CD4-positive, alpha-beta T cell (primary cell): Measurements from ENCODE around the gene ATG10. TPM values are rescaled to one million over a fixed set of nuclear protein-coding genes. Genes with fewer than 3 reads are reported as not detected.

Source experiments
- ATAC-seq: fragments of 200-7000 bp; cut with Tn5 transposase; one replicate; pipeline ENCODE4 v1.10.0; 2022; ENCODE audit warnings: mild to moderate bottlenecking; ENCODE audit not compliant: poor library complexity
- CTCF ChIA-PET: fragments of 350-600 bp; sonication (Branson Sonifier 250); formaldehyde crosslinking; loops from one replicate; lab custom pipeline; 2021; ENCODE audit warnings: antibody characterized with exemption, inconsistent platforms; lab: Charles Lee
- POLR2A ChIA-PET: fragments of 350-600 bp; sonication (Branson Sonifier 250); formaldehyde crosslinking; loops from one replicate; lab custom pipeline; 2021; ENCODE audit warnings: antibody characterized with exemption, inconsistent platforms; lab: Charles Lee
- DNase-seq, 14 experiments: peaks; one replicate each; pipeline ENCODE4 v3.0.0-alpha.2; 2013 to 2020; ENCODE audit warnings: mixed read lengths in 2 of 14
- H3K27ac ChIP-seq, 2 donors: one replicate each; pipeline versions ENCODE4 v1.5.1 to v1.7.0; 2013; ENCODE audit warnings: low read length in 2 of 2, low read depth in 1 of 2, mild to moderate bottlenecking in 1 of 2
- H3K27me3 ChIP-seq, 2 experiments: 1 replicate in 1 of 2; 2 replicates in 1 of 2; pipeline versions ENCODE4 v1.6.1 to v1.7.0; 2013; ENCODE audit warnings: low read length in 2 of 2, control low read depth in 1 of 2, mild to moderate bottlenecking in 1 of 2, moderate library complexity in 1 of 2; ENCODE audit not compliant: insufficient read depth in 2 of 2, control insufficient read depth in 1 of 2
- H3K36me3 ChIP-seq: one replicate; pipeline ENCODE4 v1.6.1; 2013; ENCODE audit warnings: low read length, control low read depth; ENCODE audit not compliant: insufficient read depth
- H3K4me1 ChIP-seq: one replicate; pipeline ENCODE4 v1.6.1; 2013; ENCODE audit warnings: low read length, control low read depth; ENCODE audit not compliant: insufficient read depth
- H3K4me3 ChIP-seq: one replicate; pipeline ENCODE4 v1.5.1; 2013; ENCODE audit warnings: mild to moderate bottlenecking, low read length, moderate library complexity
- H3K9me3 ChIP-seq, 2 experiments: 1 replicate in 1 of 2; 2 replicates in 1 of 2; pipeline versions ENCODE4 v1.6.1 to v1.7.0; 2013; ENCODE audit warnings: low read length in 2 of 2, mild to moderate bottlenecking in 2 of 2, control low read depth in 1 of 2, moderate library complexity in 1 of 2; ENCODE audit not compliant: control insufficient read depth in 1 of 2, insufficient read depth in 1 of 2
- H3K27ac Mint-ChIP-seq: one replicate; pipeline ENCODE4 v1.8.0; 2020; ENCODE audit warnings: mixed read lengths
- H3K27me3 Mint-ChIP-seq: one replicate; pipeline ENCODE4 v1.8.0; 2021; ENCODE audit warnings: mixed read lengths
- H3K36me3 Mint-ChIP-seq: one replicate; pipeline ENCODE4 v1.8.0; 2021; ENCODE audit warnings: low read depth, mixed read lengths
- H3K4me1 Mint-ChIP-seq: one replicate; pipeline ENCODE4 v1.8.0; 2021; ENCODE audit warnings: low read depth, mixed read lengths
- H3K4me3 Mint-ChIP-seq: one replicate; pipeline ENCODE4 v1.8.0; 2020; ENCODE audit warnings: mild to moderate bottlenecking, mixed read lengths
- H3K9me3 Mint-ChIP-seq: one replicate; pipeline ENCODE4 v1.8.0; 2020; ENCODE audit warnings: mixed read lengths
- intact Hi-C, 2 experiments: fragments of 100-400 bp; cut with DNase I in 1 of 2; cut with micrococcal nuclease in 1 of 2; formaldehyde crosslinking; loops; one replicate each; pipeline versions ENCODE4 v1.15.1 to v1.9.0; 2023 to 2025; cut with DNase I, micrococcal nuclease
- total RNA-seq, 174 experiments: library from RNA in 2 of 174; stranded (reverse) in 2 of 174; gene quantifications; one replicate each; pipeline ENCODE4 v1.2.3 and lab custom pipeline; 2021 to 2026
- TF ChIP-seq, protein P1 (sequence below): fragments of 200-600 bp; IDR thresholded peaks from one replicate; pipeline ENCODE4 v1.8.0; 2022; ENCODE audit warnings: antibody characterized with exemption, mild to moderate bottlenecking

ATG10 gene
- total RNA-seq, 2 experiments from 2014 or later, result 4.7 to 5.3 TPM

DNA sequence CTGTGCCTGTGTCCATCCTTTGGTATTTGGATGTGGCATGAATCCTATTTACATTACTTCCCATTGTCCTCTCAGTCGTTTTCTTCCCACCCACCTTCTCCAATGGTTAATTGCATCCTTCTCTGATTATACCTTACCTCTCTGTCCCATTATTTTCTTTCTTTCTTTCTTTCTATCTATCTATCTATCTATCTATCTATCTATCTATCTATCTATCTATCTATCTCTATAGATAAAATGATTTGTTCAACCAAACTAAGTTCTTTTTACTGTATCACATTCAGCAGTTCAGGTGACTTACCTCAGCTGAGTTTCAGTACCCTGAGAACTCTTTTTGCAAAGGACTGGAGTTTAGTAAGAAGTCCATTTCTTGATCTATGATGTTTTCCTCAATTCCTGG, 225.7 kb downstream of the ATG10 start:
- H3K27ac ChIP-seq, result no peak overlapping the region
- H3K36me3 ChIP-seq, result no peaks in the 10 kb centered on the region
- TF ChIP-seq, protein P1, sequence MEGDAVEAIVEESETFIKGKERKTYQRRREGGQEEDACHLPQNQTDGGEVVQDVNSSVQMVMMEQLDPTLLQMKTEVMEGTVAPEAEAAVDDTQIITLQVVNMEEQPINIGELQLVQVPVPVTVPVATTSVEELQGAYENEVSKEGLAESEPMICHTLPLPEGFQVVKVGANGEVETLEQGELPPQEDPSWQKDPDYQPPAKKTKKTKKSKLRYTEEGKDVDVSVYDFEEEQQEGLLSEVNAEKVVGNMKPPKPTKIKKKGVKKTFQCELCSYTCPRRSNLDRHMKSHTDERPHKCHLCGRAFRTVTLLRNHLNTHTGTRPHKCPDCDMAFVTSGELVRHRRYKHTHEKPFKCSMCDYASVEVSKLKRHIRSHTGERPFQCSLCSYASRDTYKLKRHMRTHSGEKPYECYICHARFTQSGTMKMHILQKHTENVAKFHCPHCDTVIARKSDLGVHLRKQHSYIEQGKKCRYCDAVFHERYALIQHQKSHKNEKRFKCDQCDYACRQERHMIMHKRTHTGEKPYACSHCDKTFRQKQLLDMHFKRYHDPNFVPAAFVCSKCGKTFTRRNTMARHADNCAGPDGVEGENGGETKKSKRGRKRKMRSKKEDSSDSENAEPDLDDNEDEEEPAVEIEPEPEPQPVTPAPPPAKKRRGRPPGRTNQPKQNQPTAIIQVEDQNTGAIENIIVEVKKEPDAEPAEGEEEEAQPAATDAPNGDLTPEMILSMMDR, result no peak
- H3K27me3 Mint-ChIP-seq, result no peaks in the 10 kb centered on the region
- H3K9me3 Mint-ChIP-seq, result no peaks in the 10 kb centered on the region
- no peak overlapping the region for H3K27ac Mint-ChIP-seq
- DNase-seq, result no peak
- CTCF ChIA-PET, result no interaction called here
- no peaks in the 10 kb centered on the region for H3K27me3 ChIP-seq
- no peak overlapping the region for H3K4me3 Mint-ChIP-seq
- H3K9me3 ChIP-seq, result no peaks in the 10 kb centered on the region
- intact Hi-C loops, result no loop called here
- no peak for ATAC-seq
- POLR2A ChIA-PET, result no interaction called here
- H3K4me1 Mint-ChIP-seq, result no peaks in the 10 kb centered on the region
- H3K4me3 ChIP-seq, result no peak overlapping the region
- H3K36me3 Mint-ChIP-seq, result no peaks in the 10 kb centered on the region
- no peaks in the 10 kb centered on the region for H3K4me1 ChIP-seq

DNA sequence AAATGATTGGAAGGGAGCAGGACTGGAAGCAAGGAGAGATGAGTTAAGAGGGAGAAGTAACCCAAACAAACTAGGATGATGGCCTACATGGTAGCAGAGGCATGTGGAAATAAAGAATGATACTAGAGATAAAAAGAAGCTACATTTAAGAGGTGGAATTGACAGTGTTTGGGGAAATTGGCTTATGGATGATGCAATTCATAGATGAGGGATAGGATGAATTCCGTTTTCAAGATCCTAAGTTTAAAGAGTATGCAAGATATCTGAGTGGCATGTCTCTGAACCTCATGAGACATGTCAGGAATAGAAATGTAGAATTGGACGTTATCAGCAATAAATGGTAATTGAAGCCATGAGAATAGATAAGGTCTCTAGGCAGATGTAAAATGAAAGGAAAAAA, 232.7 kb downstream of the ATG10 start:
- no peak overlapping the region for H3K4me3 ChIP-seq
- H3K9me3 ChIP-seq, result no peaks in the 10 kb centered on the region
- DNase-seq (no peak), ATAC-seq (no peak)
- Mint-ChIP-seq H3K36me3 (no peaks in the 10 kb centered on the region), H3K9me3 (no peaks in the 10 kb centered on the region), H3K4me1 (no peaks in the 10 kb centered on the region), H3K4me3 (no peak overlapping the region), H3K27ac (no peak overlapping the region), H3K27me3 (no peaks in the 10 kb centered on the region)
- CTCF ChIA-PET, result no interaction called here
- intact Hi-C loops, result no loop called here
- H3K27me3 ChIP-seq, result no peaks in the 10 kb centered on the region
- TF ChIP-seq, protein P1, result no peak
- POLR2A ChIA-PET, result no interaction called here
- H3K4me1 ChIP-seq, result no peaks in the 10 kb centered on the region
- H3K36me3 ChIP-seq, result no peaks in the 10 kb centered on the region
- no peak overlapping the region for H3K27ac ChIP-seq

DNA sequence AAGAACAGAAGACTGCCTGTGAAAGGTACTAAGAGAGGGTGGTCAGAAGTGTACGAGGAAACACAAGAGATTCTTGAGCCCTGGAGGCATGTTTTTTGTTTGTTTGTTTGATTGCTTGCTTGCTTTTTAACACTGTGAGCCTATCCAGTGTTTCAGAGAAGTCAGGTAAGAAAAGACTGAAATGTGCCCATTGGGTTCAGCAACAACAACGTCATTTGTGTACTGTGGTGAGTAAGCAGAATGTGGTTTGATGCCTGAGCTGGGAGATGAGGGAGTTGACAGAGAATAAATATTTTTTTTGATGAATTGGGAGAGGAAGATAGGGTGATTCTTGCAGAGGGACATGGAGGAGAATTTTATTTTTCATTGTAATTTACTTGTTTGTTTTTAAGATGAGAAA, 233.2 kb downstream of the ATG10 start:
- ChIA-PET CTCF (no interaction called here), POLR2A (no interaction called here)
- Histone ChIP-seq H3K27ac (no peak overlapping the region), H3K27me3 (no peaks in the 10 kb centered on the region), H3K4me1 (no peaks in the 10 kb centered on the region), H3K9me3 (no peaks in the 10 kb centered on the region), H3K36me3 (no peaks in the 10 kb centered on the region), H3K4me3 (no peak overlapping the region)
- no peaks in the 10 kb centered on the region for H3K36me3 Mint-ChIP-seq
- ATAC-seq, result no peak
- no peaks in the 10 kb centered on the region for H3K4me1 Mint-ChIP-seq
- no peaks in the 10 kb centered on the region for H3K9me3 Mint-ChIP-seq
- H3K27me3 Mint-ChIP-seq, result no peaks in the 10 kb centered on the region
- intact Hi-C loops, result no loop called here
- DNase-seq, result no peak
- TF ChIP-seq, protein P1, result no peak
- H3K4me3 Mint-ChIP-seq, result no peak overlapping the region
- H3K27ac Mint-ChIP-seq, result no peak overlapping the region
